ENCODE data around the gene SEPTIN2. TPM values are rescaled to one million over a fixed set of nuclear protein-coding genes. Genes with fewer than 3 reads are reported as not detected.

The SEPTIN2 gene
- total and polyA plus RNA-seq, 2 experiments from 2014 or later: 227 to 393 TPM

GRCh38 chr2:241376808-241377207 is 61.1 kb downstream of the SEPTIN2 start (continued):
- TF ChIP-seq, protein P1, sequence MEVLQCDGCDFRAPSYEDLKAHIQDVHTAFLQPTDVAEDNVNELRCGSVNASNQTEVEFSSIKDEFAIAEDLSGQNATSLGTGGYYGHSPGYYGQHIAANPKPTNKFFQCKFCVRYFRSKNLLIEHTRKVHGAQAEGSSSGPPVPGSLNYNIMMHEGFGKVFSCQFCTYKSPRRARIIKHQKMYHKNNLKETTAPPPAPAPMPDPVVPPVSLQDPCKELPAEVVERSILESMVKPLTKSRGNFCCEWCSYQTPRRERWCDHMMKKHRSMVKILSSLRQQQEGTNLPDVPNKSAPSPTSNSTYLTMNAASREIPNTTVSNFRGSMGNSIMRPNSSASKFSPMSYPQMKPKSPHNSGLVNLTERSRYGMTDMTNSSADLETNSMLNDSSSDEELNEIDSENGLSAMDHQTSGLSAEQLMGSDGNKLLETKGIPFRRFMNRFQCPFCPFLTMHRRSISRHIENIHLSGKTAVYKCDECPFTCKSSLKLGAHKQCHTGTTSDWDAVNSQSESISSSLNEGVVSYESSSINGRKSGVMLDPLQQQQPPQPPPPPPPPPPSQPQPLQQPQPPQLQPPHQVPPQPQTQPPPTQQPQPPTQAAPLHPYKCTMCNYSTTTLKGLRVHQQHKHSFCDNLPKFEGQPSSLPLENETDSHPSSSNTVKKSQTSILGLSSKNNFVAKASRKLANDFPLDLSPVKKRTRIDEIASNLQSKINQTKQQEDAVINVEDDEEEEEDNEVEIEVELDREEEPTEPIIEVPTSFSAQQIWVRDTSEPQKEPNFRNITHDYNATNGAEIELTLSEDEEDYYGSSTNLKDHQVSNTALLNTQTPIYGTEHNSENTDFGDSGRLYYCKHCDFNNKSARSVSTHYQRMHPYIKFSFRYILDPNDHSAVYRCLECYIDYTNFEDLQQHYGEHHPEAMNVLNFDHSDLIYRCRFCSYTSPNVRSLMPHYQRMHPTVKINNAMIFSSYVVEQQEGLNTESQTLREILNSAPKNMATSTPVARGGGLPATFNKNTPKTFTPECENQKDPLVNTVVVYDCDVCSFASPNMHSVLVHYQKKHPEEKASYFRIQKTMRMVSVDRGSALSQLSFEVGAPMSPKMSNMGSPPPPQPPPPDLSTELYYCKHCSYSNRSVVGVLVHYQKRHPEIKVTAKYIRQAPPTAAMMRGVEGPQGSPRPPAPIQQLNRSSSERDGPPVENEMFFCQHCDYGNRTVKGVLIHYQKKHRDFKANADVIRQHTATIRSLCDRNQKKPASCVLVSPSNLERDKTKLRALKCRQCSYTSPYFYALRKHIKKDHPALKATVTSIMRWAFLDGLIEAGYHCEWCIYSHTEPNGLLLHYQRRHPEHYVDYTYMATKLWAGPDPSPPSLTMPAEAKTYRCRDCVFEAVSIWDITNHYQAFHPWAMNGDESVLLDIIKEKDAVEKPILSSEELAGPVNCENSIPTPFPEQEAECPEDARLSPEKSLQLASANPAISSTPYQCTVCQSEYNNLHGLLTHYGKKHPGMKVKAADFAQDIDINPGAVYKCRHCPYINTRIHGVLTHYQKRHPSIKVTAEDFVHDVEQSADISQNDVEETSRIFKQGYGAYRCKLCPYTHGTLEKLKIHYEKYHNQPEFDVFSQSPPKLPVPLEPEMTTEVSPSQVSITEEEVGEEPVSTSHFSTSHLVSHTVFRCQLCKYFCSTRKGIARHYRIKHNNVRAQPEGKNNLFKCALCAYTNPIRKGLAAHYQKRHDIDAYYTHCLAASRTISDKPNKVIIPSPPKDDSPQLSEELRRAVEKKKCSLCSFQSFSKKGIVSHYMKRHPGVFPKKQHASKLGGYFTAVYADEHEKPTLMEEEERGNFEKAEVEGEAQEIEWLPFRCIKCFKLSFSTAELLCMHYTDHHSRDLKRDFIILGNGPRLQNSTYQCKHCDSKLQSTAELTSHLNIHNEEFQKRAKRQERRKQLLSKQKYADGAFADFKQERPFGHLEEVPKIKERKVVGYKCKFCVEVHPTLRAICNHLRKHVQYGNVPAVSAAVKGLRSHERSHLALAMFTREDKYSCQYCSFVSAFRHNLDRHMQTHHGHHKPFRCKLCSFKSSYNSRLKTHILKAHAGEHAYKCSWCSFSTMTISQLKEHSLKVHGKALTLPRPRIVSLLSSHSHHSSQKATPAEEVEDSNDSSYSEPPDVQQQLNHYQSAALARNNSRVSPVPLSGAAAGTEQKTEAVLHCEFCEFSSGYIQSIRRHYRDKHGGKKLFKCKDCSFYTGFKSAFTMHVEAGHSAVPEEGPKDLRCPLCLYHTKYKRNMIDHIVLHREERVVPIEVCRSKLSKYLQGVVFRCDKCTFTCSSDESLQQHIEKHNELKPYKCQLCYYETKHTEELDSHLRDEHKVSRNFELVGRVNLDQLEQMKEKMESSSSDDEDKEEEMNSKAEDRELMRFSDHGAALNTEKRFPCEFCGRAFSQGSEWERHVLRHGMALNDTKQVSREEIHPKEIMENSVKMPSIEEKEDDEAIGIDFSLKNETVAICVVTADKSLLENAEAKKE (CRISPR knock-in tag; IDR thresholded peaks at IDR 0.05): no peak
- TF ChIP-seq CREB1 (CRISPR knock-in tag; IDR thresholded peaks at IDR 0.05; ENCODE audit: low read depth): no peak

GRCh38 chr2:241378816-241379215 is 63.1 kb downstream of the SEPTIN2 start:
- Histone ChIP-seq H2AFZ (no peak overlapping the region), H3K4me2 (no peak overlapping the region), H3K27ac (ENCODE audit: low read depth) (no peak overlapping the region), H3F3A (replicated peaks; ENCODE audit: low read depth) (no peaks in the 10 kb centered on the region), H3K79me2 (replicated peaks; ENCODE audit: insufficient read depth) (peaks cover 12% of the 10 kb centered on the region), H4K20me1 (replicated peaks; ENCODE audit: insufficient read depth) (peaks cover 20% of the 10 kb centered on the region), H3K4me1 (ENCODE audit: insufficient read depth) (no peaks in the 10 kb centered on the region), H3K9me2 (ENCODE audit: insufficient read depth) (no peaks in the 10 kb centered on the region), H3K36me3 (ENCODE audit: insufficient read depth) (peaks cover 7% of the 10 kb centered on the region; the same call in 1 of the 2 replicates), H3K4me3 (no peak overlapping the region), H3K27me3 (ENCODE audit: insufficient read depth) (no peaks in the 10 kb centered on the region)
- Mint-ChIP-seq H3K4me3 (no peak overlapping the region), H3K27ac (no peak overlapping the region), H3K9me3 (no peaks in the 10 kb centered on the region), H3K4me1 (0 out of 3 replicates have a peak, but pooled peaks cover 4% of the 10 kb centered on the region), H3K27me3 (ENCODE audit: insufficient read depth, low read depth, poor library complexity) (peaks cover 9% of the 10 kb centered on the region), H3K36me3 (ENCODE audit: low read depth) (peaks cover 21% of the 10 kb centered on the region)
- no peak for ATAC-seq
- DNase-seq (ENCODE audit: low spot score): no peak
- TF ChIP-seq STAT1 (IDR thresholded peaks at IDR 0.05; ENCODE audit: unreplicated experiment) (no peak), NANOG (IDR thresholded peaks at IDR 0.05; ENCODE audit: borderline replicate concordance) (no peak), EZH2phosphoT487 (IDR thresholded peaks at IDR 0.05; ENCODE audit: unreplicated experiment) (no peak), POLR2AphosphoS5 (IDR thresholded peaks at IDR 0.05; ENCODE audit: low read depth) (no peak), EZH2 (IDR thresholded peaks at IDR 0.05; ENCODE audit: low read depth, unreplicated experiment) (no peak), JUNB (IDR thresholded peaks at IDR 0.05; ENCODE audit: unreplicated experiment) (no peak)
- TF ChIP-seq, protein P1 (CRISPR knock-in tag; IDR thresholded peaks at IDR 0.05): no peak

Data from GM23338 (cell line).